KOPT-K1 (cell line): ENCODE results near the gene DRC7.
"Not testable (repeated sequence)": the region's sequence is repeated elsewhere in the genome, so short reads cannot be mapped to it uniquely, and the experiment has no call there.

Experiments
- H3K27ac ChIP-seq: fragments of 200-600 bp; sonication (generic); 2 replicates; pipeline ENCODE4 v1.5.1; 2016; ENCODE audit warnings: antibody characterized with exemption, mild to moderate bottlenecking, low read depth, low read length; ENCODE audit not compliant: poor library complexity, severe bottlenecking
- H3K36me3 ChIP-seq: fragments of 200-600 bp; sonication (generic); 2 replicates; pipeline ENCODE4 v1.5.1; 2017; ENCODE audit warnings: antibody characterized with exemption, mild to moderate bottlenecking, low read length, moderate library complexity; ENCODE audit not compliant: insufficient read depth
- H3K9me3 ChIP-seq: fragments of 200-600 bp; sonication (generic); 2 replicates; pipeline ENCODE4 v1.5.1; 2017; ENCODE audit warnings: antibody characterized with exemption, low read length, mild to moderate bottlenecking; ENCODE audit not compliant: insufficient read depth, poor library complexity, severe bottlenecking

Gene DRC7

DNA sequence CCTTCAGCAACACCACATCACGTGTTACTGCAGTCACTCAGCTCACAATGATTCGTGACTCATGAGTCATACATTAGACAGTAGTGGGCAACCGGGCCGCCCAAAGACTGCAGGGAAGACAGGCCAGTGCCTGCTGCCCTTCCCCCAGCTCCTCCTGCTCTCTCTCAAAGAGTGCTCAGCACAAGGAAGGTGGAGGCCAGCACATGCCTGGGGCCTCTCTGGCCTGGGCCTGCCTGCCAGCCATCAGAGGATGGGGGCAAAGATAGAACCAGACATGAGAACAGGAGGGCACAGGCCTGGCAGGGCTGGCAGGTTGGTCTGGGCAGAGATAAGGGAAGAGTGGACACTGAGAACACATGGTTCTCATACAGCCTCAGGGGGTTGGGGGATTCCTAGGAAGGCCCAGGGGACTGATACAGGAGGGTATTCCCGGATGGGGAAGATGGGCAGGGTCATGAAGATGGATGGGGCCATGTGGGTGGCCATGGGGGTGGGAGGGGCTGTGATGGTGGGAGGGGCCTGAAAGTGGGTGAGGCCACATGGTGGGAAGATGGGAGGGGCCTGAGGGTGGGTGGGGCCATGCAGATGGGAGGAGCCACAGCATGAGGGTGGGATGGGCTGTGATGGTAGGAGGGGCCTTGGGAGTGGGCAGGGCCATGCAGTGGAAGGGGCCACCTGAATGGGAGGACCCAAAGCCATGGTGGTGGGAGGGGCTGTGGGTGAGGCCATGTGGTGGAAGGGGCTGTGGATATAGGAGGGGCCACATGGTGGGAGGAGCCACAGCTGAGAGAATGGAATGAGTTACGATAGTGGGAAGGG lies 69.9 kb downstream of the DRC7 start:
- Histone ChIP-seq H3K27ac (no peak overlapping the region), H3K9me3 (no peaks in the 10 kb centered on the region), H3K36me3 (no peaks in the 10 kb centered on the region)

DNA sequence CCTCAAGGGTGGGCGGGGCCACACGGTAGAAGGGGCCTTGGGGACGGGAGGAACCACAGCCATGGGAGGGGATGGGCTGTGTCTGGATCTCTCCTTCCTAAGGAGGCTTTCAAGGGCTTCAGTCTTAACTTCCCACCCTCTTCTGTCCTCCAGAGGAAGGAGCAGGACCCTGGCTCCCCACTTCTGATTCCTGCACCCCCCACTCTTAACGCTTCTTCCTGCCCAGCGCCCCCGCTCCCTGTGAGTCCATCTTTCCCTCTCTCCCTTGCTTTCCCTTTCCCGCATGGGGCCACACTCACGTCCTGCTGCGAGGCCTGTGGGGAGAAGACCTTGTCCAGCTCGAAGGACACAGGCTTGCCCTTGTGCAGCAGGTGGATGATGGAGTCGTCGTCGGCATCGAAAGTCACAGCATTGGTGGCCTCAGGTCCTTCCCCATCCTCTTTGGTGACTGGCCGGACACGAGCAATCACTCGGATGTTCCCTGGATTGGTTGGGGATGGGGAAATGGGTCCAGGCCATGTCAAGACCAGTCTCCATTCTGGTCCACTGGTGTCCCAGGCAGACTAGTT lies 70.6 kb downstream of the DRC7 start:
- H3K9me3 ChIP-seq: no peaks in the 10 kb centered on the region
- no peaks in the 10 kb centered on the region for H3K36me3 ChIP-seq
- no peak overlapping the region for H3K27ac ChIP-seq

DNA sequence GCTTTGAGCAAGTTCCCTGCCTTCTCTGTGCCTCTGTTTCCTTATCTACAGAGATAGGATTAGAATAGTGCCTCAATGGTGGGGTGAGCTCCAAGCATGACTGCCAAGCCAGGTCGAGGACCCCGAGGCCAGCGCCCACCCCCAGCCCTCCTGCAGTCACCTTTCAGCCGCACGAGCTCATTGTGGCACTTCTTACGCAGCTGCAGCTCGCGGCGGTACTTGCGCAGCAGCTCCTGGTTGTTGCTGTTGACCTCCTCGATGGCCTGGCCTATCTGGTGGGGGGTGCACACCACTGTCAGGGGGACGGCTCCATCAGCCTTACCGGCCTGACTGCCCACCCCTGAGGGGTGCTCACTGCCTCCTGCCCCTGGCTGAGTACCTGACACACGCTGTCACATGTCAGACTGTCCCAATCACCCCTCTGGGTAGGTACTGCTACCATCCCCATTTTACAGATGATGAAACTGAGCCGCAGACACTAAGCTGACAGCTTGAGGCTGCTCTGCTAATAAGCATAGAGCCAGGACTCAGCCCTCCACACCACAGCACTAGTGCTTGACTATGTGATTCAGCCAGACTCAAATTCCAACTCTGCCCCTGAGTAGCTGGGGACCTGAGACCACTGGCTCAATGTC lies 72.2 kb downstream of the DRC7 start:
- Histone ChIP-seq H3K36me3 (no peaks in the 10 kb centered on the region), H3K27ac (no peak overlapping the region)

DNA sequence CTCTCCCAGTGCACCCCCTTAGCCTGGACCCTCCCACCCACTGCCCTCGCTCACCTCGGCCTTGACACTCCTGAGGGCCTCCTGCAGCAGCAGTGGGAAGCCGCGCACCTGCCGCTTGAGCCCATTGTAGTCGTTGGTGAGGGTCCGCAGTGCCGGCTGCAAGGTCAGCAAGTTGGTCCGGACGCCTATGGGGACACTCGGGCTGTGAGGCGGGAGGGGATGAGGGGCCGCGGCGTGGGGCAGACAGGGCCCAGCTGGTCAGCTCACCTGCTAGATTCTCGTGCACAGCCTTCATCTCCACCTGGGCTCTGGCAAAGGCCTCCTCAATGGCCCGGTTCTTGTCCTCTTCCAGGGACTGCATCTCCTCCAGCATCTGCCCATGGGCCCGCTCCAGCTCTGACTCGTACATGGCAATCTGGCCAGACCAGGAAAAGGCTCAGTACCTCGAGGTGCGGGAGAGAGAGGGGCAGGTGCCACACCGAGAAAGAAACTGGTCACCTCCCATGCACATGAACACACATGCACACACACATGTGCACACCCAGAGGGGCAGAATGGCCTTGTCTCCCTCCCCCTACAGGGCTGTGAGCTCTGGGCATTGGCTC lies 75.0 kb downstream of the DRC7 start:
- H3K27ac ChIP-seq: no peak overlapping the region
- no peaks in the 10 kb centered on the region for H3K36me3 ChIP-seq
- no peaks in the 10 kb centered on the region for H3K9me3 ChIP-seq

More for the DNA sequence above, 72.2 kb downstream of the DRC7 start:
- no peaks in the 10 kb centered on the region for H3K9me3 ChIP-seq

DNA sequence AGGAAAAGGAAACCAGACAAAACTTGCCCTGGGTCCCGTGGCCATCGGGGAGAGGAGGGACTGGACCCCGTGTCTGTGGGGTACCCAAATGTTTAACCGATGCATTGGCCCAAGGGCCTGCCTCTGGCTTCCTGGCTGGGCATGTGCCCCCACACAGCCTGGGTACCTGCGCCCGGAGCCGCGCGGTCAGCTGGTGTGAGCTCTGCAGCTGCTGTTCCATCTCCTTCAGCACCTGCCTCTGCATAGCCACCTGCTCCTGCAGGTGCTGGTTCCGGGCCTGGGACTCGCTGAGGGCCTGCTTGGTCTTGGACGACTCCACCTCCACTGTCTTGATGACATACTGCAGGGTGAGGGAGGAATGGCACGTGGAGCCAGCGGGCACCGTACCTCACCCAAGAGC lies 75.8 kb downstream of the DRC7 start:
- Histone ChIP-seq H3K9me3 (no peaks in the 10 kb centered on the region), H3K27ac (no peak overlapping the region), H3K36me3 (no peaks in the 10 kb centered on the region)

DNA sequence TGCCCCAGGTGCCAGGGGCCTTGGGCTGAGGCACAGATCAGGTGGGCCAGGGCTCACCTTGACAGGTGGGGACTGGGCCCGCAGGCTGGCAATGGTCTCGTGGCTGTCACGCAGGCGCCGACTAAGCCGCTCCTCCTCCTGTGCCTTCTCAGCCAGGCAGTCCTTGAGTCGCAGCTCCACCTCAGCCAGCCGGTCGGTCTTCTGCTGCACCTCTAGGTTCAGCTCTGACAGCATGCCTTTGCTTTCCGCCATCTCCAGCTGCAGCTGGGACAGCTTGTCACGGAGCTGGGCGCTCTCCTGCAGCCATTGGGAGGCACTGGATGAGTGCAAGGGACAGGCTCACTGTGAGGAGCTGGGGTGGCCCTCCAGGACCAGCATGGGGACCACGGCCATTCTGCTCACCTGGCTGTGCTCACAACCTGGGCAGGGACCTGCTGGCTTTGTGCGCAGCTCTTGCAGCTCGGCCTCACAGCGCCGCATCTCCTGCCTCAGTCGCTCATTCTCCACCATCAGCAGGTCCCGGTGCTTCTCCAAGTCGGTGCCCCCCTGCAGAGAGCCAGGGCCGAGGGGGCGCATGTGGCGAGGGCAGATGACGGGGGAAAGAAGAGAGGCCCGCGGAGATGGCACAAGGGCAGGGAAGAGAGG lies 76.7 kb downstream of the DRC7 start:
- H3K27ac ChIP-seq: no peak overlapping the region
- no peaks in the 10 kb centered on the region for H3K36me3 ChIP-seq
- H3K9me3 ChIP-seq: no peaks in the 10 kb centered on the region

DNA sequence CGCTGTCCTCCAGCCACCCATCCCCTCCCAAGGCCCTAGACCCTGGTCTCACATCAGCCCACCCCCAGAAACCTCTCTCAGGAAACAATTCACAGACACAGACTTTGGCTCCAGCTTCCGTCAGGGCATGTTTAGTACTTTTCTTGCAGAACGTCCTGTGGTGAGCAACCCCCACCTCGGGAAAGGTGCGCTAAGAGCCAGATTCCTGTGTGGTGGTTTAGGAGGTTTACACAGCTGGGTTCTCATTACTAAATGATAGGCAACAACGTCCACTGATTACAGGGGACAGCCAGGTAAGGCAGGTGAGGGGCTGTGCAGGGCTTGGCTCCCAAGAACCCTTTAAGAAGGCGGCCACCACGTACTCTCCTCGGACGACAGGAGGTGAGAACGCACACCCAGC lies 78.4 kb downstream of the DRC7 start:
- Histone ChIP-seq H3K9me3 (no peaks in the 10 kb centered on the region), H3K36me3 (no peaks in the 10 kb centered on the region), H3K27ac (no peak overlapping the region)

DNA sequence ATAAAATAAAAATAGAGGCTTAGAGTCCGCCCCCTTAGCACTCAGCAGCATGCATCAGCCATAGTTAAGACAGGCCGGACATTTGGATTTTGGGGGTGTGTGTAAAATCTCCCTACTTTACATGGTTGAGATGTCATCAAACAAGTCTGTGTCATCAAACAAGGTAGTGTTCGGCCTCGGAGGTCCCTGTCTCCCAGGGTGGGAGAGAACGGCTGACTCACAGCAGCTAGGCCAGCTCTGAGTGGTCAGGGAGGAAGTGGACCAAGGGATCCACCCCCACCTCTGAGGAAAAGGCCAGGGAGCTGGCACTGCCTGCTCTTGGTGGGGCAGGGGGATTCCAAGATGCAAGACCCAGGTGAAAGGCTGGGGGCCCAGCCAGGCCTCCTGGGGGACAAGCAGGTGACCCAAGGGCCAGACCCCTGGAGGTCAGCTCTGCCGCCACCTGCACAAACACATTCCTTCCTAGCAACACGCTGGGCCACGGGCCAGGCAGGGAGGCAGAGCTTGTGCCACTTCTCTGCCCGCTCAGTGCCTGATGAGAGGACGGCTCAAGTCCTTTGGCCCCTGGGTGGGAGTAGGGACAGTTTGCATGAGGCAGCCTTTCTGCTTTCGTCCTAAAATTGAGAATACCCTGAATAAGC lies 79.2 kb downstream of the DRC7 start:
- Histone ChIP-seq H3K27ac (no peak overlapping the region), H3K36me3 (no peaks in the 10 kb centered on the region), H3K9me3 (no peaks in the 10 kb centered on the region)

DNA sequence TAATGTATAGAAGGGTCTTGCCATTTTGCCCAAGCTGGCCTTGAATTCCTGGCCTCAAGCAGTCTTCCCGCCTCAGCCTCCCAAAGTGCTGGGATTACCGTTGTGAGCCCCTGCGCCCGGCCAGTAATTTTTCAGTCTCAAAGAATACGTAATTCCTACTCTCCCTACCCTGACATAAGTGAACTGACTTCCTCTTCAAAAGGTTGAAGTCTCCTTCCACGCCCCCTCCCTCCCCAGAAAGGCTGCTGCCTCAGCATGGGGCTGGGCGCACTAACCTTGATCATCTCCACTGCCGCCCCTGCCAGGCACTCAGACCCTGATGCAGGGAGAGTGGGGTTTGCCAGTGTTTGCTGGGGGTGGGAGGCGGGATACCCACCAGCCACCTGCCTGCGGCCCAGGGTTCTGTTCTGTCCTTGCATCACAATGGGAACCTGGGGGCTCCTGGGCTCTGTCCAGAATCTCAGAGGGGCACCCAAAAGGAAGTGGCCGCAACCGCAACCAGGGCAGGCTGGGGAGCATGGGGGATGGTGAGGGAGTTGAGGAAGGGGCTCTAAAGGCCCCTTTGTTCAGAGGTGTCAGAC lies 80.2 kb downstream of the DRC7 start:
- no peaks in the 10 kb centered on the region for H3K9me3 ChIP-seq
- H3K36me3 ChIP-seq: no peaks in the 10 kb centered on the region
- H3K27ac ChIP-seq: no peak overlapping the region

DNA sequence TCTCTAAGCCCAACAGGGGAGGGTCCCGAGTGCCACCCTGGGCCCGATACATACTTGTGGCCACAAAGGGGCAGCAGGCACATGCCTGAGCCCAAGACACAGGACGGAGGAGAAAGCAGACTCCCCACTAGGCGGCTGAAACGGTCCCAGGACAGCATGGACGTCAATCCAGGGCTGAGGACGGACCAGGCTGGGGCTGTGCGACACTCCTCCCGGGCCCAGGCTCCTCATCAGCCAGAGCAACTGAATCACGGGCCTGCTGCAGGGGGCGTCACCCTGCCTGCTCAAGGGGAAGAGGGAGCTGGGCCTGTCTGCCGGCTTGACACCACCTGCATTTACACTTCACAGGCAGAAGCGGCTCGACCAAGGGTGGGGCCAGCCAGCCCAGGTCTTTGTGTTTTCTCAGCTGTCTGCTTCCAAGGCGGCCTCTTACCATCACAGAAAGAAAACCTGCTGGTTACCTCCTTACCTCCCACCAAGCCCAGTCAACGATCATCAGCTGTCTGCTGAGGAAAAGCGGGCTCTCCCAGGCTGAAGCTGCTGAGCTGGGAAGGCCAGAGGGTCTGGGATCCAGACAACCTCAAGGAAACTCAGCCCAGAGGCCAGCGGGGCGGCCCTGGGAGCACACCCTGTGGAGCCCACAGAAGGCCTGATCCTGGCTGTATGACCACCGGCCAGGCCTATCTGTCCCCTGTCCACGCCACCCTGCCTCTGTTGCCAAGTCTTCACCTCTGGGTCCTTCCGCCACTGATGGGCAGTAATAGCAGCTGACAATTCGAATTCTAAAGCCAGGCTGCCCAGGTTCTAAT lies 81.3 kb downstream of the DRC7 start:
- no peaks in the 10 kb centered on the region for H3K9me3 ChIP-seq
- H3K36me3 ChIP-seq: no peaks in the 10 kb centered on the region
- no peak overlapping the region for H3K27ac ChIP-seq

DNA sequence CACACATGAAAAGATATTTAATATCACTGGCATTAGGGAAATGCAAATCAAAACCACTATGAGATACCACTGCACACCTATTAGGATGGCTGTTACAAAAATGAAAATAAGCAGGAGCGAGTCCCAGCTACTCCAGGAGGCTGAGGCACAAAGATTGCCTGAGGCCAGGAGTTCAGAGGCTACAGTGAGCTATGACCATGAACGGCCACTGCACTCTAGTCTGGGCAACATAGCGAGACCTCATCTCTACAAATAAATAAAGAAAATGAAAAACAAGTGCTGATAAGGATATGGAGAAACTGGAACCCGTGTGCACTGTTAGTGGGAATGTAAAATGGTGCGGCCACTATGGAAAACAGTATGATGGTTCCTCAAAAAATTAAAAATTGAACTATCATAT lies 84.1 kb downstream of the DRC7 start:
- H3K9me3 ChIP-seq: no peaks in the 10 kb centered on the region
- no peaks in the 10 kb centered on the region for H3K36me3 ChIP-seq
- no peak overlapping the region for H3K27ac ChIP-seq

DNA sequence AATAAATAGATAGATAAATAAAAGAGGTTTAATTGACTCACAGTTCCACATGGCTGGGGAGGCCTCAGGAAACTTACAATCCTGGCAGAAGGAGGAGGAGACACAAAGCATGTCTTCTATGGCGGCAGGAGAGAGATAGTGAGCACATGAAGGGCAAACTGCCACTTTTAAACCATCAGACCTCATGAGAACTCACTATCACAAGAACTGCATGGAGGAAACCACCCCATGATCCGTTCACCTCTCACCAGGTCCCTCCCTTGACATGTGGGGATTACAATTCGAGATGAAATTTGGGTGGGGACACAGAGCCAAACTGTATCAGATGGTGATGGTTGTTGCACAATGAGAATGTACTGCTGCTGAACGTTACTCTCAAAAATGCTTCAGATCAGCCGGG lies 85.2 kb downstream of the DRC7 start:
- not testable (repeated sequence) for H3K27ac ChIP-seq, H3K36me3 ChIP-seq

DNA sequence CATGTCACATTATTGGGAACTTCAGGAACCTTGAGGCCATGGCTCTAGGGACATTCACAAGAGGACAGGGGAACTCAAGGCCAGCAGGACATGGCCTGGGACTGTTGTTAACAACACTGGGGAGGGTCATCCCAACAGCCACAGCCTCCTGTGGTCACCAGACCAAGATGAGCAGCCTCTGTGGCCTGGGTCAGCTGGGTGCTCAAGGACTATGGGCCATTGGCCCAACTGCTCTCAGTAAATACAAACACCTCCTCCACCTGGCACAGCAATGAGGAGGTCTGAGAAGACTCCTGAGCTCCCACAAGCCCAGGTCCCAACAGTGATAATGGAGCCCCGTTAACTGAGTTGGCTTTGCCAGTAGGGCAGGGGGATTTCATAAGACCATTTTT lies 86.7 kb downstream of the DRC7 start:
- H3K27ac ChIP-seq: no peak overlapping the region
- H3K9me3 ChIP-seq: no peaks in the 10 kb centered on the region
- H3K36me3 ChIP-seq: no peaks in the 10 kb centered on the region

More for the DNA sequence above, 85.2 kb downstream of the DRC7 start:
- not testable (repeated sequence) for H3K9me3 ChIP-seq
